ENCODE data around the gene MPPED1.

The MPPED1 gene

GRCh38 chr22:43500792-43501785 is 89.3 kb downstream of the MPPED1 start:
- Mint-ChIP-seq H3K36me3 (ENCODE audit: low read depth) (no peaks in the 10 kb centered on the region), H3K4me3 (no peak overlapping the region), H3K27me3 (ENCODE audit: low read depth, poor library complexity) (peaks cover 15% of the 10 kb centered on the region), H3K27ac (no peak overlapping the region), H3K4me1 (no peaks in the 10 kb centered on the region), H3K9me3 (peaks cover 20% of the 10 kb centered on the region)
- DNase-seq, result no peak
- TF ChIP-seq, protein P1, sequence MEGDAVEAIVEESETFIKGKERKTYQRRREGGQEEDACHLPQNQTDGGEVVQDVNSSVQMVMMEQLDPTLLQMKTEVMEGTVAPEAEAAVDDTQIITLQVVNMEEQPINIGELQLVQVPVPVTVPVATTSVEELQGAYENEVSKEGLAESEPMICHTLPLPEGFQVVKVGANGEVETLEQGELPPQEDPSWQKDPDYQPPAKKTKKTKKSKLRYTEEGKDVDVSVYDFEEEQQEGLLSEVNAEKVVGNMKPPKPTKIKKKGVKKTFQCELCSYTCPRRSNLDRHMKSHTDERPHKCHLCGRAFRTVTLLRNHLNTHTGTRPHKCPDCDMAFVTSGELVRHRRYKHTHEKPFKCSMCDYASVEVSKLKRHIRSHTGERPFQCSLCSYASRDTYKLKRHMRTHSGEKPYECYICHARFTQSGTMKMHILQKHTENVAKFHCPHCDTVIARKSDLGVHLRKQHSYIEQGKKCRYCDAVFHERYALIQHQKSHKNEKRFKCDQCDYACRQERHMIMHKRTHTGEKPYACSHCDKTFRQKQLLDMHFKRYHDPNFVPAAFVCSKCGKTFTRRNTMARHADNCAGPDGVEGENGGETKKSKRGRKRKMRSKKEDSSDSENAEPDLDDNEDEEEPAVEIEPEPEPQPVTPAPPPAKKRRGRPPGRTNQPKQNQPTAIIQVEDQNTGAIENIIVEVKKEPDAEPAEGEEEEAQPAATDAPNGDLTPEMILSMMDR (IDR thresholded peaks at IDR 0.05), result no peak

GRCh38 chr22:43501878-43502277 is 90.1 kb downstream of the MPPED1 start:
- DNase-seq, result no peak
- peaks cover 15% of the 10 kb centered on the region for H3K27me3 Mint-ChIP-seq (ENCODE audit: low read depth, poor library complexity)
- no peaks in the 10 kb centered on the region for H3K4me1 Mint-ChIP-seq
- H3K9me3 Mint-ChIP-seq, result peaks cover 20% of the 10 kb centered on the region
- H3K4me3 Mint-ChIP-seq, result no peak overlapping the region
- no peak overlapping the region for H3K27ac Mint-ChIP-seq
- no peaks in the 10 kb centered on the region for H3K36me3 Mint-ChIP-seq (ENCODE audit: low read depth)
- TF ChIP-seq, protein P1 (IDR thresholded peaks at IDR 0.05), result no peak

DNA sequence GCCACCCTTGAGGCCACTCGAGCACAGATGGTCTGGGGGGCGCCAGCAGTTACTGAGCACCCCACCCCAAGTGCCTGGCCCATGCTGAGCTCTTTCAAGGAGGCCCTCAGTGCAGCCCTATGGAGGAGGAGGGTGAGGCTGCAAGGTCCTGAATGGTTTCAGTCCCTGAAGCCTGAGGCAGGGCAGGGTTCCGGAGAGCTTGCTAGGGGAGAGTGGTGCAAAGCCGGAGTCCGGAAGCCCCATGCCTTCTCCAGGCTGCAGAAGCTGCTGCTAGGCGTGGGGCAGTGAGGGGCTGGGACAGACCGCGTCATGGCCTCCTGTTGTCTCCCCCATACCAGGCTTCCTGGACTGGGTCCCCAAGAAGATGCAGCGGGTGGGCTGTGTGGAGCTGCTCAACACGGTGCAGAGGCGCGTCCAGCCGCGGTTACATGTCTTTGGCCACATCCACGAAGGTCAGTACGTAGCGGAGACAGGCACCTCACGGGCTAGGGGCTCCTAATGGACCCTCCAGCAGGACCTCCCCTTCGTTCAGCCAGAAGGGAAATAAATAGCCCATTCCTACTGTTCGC is 90.6 kb downstream of the MPPED1 start:
- TF ChIP-seq, protein P1 (IDR thresholded peaks at IDR 0.05), result no peak
- Mint-ChIP-seq H3K27me3 (ENCODE audit: low read depth, poor library complexity) (peaks cover 15% of the 10 kb centered on the region), H3K36me3 (ENCODE audit: low read depth) (no peaks in the 10 kb centered on the region), H3K9me3 (peaks cover 15% of the 10 kb centered on the region), H3K4me1 (no peaks in the 10 kb centered on the region), H3K4me3 (no peak overlapping the region), H3K27ac (no peak overlapping the region)
- DNase-seq, result no peak

- Mint-ChIP-seq H3K36me3 (ENCODE audit: low read depth) (no peaks in the 10 kb centered on the region), H3K4me1 (no peaks in the 10 kb centered on the region), H3K27me3 (ENCODE audit: low read depth, poor library complexity) (peaks cover 15% of the 10 kb centered on the region), H3K4me3 (no peak overlapping the region), H3K27ac (no peak overlapping the region), H3K9me3 (peaks cover 5% of the 10 kb centered on the region)
- TF ChIP-seq, protein P1 (IDR thresholded peaks at IDR 0.05), result no peak
- no peak for DNase-seq
These were observed 92.3 kb downstream of the MPPED1 start for GRCh38 chr22:43504068-43504467.

- Mint-ChIP-seq H3K9me3 (no peaks in the 10 kb centered on the region), H3K36me3 (ENCODE audit: low read depth) (no peaks in the 10 kb centered on the region), H3K4me1 (no peaks in the 10 kb centered on the region), H3K4me3 (no peak overlapping the region), H3K27ac (no peak overlapping the region), H3K27me3 (ENCODE audit: low read depth, poor library complexity) (peaks cover 17% of the 10 kb centered on the region)
- no peak for DNase-seq
- TF ChIP-seq, protein P1 (IDR thresholded peaks at IDR 0.05), result no peak
These were observed 93.0 kb downstream of the MPPED1 start for GRCh38 chr22:43504666-43505261.
